Endodermal cell (in vitro differentiated cells): ENCODE measurements around the gene RASGEF1C. TPM values are rescaled to one million over a fixed set of nuclear protein-coding genes. Genes with fewer than 3 reads are reported as not detected.

Experiments
- DNase-seq: peaks from one replicate; pipeline ENCODE4 v3.0.0-alpha.2; 2017
- H3K27ac ChIP-seq: 2 replicates; pipeline ENCODE4 v1.5.1; 2013; ENCODE audit warnings: mild to moderate bottlenecking, low read depth, low read length, moderate library complexity
- H3K27me3 ChIP-seq: 2 replicates; pipeline ENCODE4 v1.6.1; 2013; ENCODE audit warnings: mild to moderate bottlenecking, low read length, moderate library complexity; ENCODE audit not compliant: insufficient read depth, control insufficient read depth, poor library complexity, severe bottlenecking
- H3K36me3 ChIP-seq: 2 replicates; pipeline ENCODE4 v1.7.0; 2013; ENCODE audit warnings: mild to moderate bottlenecking, low read length, moderate library complexity; ENCODE audit not compliant: control insufficient read depth, insufficient read depth
- H3K4me1 ChIP-seq: one replicate; pipeline ENCODE4 v1.7.0; 2013; ENCODE audit warnings: low read length; ENCODE audit not compliant: control insufficient read depth, insufficient read depth
- H3K4me3 ChIP-seq: 2 replicates; pipeline ENCODE4 v1.5.1; 2013; ENCODE audit warnings: mild to moderate bottlenecking, low read length, moderate library complexity
- H3K9ac ChIP-seq: 2 replicates; pipeline ENCODE4 v1.6.1; 2013; ENCODE audit warnings: mild to moderate bottlenecking, low read length, moderate library complexity; ENCODE audit not compliant: poor library complexity, severe bottlenecking; ENCODE audit errors: extremely low read depth
- H3K9me3 ChIP-seq: 2 replicates; pipeline ENCODE4 v1.6.1; 2013; ENCODE audit warnings: mild to moderate bottlenecking, low read length, moderate library complexity; ENCODE audit not compliant: control insufficient read depth
- H3K27ac Mint-ChIP-seq: 2 replicates; pipeline ENCODE4 v1.8.0; 2020; ENCODE audit warnings: mixed read lengths
- H3K27me3 Mint-ChIP-seq: 2 replicates; pipeline ENCODE4 v1.8.0; 2021; ENCODE audit warnings: mild to moderate bottlenecking, mixed read lengths; ENCODE audit not compliant: insufficient read depth
- H3K36me3 Mint-ChIP-seq: 2 replicates; pipeline ENCODE4 v1.8.0; 2020; ENCODE audit warnings: low read depth, mixed read lengths
- H3K4me1 Mint-ChIP-seq: 2 replicates; pipeline ENCODE4 v1.8.0; 2020; ENCODE audit warnings: mixed read lengths
- H3K4me3 Mint-ChIP-seq: 2 replicates; pipeline ENCODE4 v1.8.0; 2020; ENCODE audit warnings: mild to moderate bottlenecking, moderate library complexity, mixed read lengths
- H3K9me3 Mint-ChIP-seq: 2 replicates; pipeline ENCODE4 v1.8.0; 2020; ENCODE audit warnings: mild to moderate bottlenecking, mixed read lengths
- WGBS, 2 experiments: methylation state at CpG; one replicate each; pipeline versions ENCODE4 v1.1.5 to v1.1.7; 2013; ENCODE audit warnings: missing lambda C conversion rate in 2 of 2, mixed read lengths in 1 of 2; ENCODE audit not compliant: insufficient coverage in 1 of 2, insufficient read length in 1 of 2; 5-methylcytosine and 5-hydroxymethylcytosine counted together
- total RNA-seq, 2 donors: library from RNA; stranded (reverse); fragmentation: NEBNext Ultra II Directional in 1 of 2; extraction: Animal tissue kit (Norgen Biotek cat#: 25700) in 1 of 2; gene quantifications; 2 replicates in 1 of 2; 3 replicates in 1 of 2; pipeline ENCODE4 v1.2.1, GENCODE V29; 2021
- TF ChIP-seq, protein P1 (sequence below): fragments of 200-600 bp; sonication (generic); conservative IDR thresholded peaks from 2 replicates; pipeline ENCODE4 v1.5.0; 2021; ENCODE audit warnings: antibody characterized with exemption, mild to moderate bottlenecking

The RASGEF1C gene
- total RNA-seq, 2 donors from 2014 or later, result 0.62 to 0.75 TPM

DNA sequence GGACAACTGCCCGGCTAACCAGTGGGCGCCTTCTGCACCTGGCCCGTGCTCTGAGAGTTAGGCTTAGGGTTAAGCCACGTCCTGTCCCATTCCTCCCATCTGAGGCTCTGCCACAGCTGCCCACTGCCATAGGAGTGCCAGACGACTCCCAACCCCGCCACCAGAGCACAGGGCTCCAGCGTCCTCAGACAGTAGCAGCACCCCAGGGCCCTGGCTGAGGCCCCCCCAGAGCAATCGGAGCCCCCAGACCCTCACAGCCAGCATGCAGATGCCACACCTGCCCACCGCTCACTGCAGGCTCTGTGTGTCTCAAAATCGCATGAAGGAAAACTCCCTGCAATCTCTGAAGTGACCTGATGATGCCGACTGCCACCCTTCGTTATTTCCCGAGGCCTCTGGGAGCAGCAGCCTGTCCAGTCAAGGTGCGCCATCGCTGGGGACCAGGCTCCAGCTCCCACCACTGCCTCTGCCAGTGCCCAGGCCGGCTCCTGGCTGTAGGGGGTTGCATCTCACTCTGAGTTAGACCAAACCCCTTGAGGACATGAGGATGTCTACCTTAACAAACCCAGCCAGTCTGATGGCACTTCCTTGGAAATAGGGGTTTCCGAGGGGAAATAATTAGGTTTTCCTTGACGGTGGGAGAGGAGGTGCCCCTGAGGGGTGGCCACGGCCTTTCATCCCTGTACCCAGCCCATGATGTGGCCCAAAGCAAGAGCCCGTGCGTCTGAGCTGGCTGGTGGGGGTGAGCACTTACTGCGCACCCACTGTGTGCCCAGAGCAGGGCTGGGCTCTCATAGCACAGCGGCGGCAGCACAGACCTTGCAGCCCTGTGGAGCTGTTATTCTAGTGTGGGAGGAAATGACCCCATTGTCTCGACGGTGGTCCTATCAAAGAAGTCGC, 79.5 kb downstream of the RASGEF1C start:
- Mint-ChIP-seq H3K27me3 (peaks cover 7% of the 10 kb centered on the region), H3K4me3 (no peak overlapping the region), H3K27ac (no peak overlapping the region), H3K4me1 (peaks cover 7% of the 10 kb centered on the region), H3K9me3 (no peaks in the 10 kb centered on the region), H3K36me3 (no peaks in the 10 kb centered on the region)
- TF ChIP-seq, protein P1, sequence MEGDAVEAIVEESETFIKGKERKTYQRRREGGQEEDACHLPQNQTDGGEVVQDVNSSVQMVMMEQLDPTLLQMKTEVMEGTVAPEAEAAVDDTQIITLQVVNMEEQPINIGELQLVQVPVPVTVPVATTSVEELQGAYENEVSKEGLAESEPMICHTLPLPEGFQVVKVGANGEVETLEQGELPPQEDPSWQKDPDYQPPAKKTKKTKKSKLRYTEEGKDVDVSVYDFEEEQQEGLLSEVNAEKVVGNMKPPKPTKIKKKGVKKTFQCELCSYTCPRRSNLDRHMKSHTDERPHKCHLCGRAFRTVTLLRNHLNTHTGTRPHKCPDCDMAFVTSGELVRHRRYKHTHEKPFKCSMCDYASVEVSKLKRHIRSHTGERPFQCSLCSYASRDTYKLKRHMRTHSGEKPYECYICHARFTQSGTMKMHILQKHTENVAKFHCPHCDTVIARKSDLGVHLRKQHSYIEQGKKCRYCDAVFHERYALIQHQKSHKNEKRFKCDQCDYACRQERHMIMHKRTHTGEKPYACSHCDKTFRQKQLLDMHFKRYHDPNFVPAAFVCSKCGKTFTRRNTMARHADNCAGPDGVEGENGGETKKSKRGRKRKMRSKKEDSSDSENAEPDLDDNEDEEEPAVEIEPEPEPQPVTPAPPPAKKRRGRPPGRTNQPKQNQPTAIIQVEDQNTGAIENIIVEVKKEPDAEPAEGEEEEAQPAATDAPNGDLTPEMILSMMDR, result no peak
- Histone ChIP-seq H3K27ac (no peak overlapping the region), H3K9ac (no peak overlapping the region), H3K27me3 (peaks cover 5% of the 10 kb centered on the region), H3K9me3 (no peaks in the 10 kb centered on the region), H3K4me1 (no peaks in the 10 kb centered on the region), H3K36me3 (no peaks in the 10 kb centered on the region), H3K4me3 (no peak overlapping the region)
- 90 to 93% methylated on average over 17 to 27 of the region's 27 CpGs for WGBS, 2 experiments
- DNase-seq, result peak; percentile 45

DNA sequence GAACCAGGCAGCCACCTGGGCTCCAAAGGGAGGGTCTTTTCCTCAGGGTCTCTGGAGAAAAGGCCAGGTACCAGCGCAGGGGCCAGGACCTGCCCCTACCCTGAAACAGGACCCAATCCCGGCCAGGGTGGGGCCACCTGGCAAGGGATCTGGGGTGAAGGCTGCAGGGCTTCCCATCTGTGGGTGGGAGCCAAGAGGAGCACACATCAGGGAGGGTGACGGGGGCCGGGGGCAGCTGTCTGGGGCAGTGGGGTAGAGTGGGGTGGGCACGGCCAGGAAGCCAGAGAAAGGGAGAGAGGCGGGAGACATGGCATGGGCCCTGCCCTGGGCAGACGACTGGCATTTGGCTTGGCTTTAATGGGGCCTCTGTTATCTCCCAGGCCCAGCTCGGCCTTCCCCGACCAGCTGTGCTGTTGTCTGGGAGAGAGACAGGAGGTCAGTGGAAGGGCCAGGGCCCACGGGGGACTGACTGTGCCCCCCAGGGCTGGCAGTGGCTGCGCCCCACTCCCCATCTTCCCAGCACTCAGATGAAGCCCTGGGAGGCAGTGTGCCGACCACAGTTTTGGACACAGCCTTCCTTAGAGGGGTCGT, 80.2 kb downstream of the RASGEF1C start:
- Mint-ChIP-seq H3K27ac (no peak overlapping the region), H3K4me3 (no peak overlapping the region), H3K27me3 (peaks cover 7% of the 10 kb centered on the region), H3K9me3 (no peaks in the 10 kb centered on the region), H3K36me3 (no peaks in the 10 kb centered on the region), H3K4me1 (peaks cover 11% of the 10 kb centered on the region)
- Histone ChIP-seq H3K4me3 (no peak overlapping the region), H3K27ac (no peak overlapping the region), H3K36me3 (no peaks in the 10 kb centered on the region), H3K4me1 (no peaks in the 10 kb centered on the region), H3K9ac (no peak overlapping the region), H3K9me3 (no peaks in the 10 kb centered on the region), H3K27me3 (peaks cover 5% of the 10 kb centered on the region)
- DNase-seq, result no peak
- WGBS, 2 experiments, result 92 to 94% methylated on average over 6 to 13 of the region's 13 CpGs
- TF ChIP-seq, protein P1, result no peak

DNA sequence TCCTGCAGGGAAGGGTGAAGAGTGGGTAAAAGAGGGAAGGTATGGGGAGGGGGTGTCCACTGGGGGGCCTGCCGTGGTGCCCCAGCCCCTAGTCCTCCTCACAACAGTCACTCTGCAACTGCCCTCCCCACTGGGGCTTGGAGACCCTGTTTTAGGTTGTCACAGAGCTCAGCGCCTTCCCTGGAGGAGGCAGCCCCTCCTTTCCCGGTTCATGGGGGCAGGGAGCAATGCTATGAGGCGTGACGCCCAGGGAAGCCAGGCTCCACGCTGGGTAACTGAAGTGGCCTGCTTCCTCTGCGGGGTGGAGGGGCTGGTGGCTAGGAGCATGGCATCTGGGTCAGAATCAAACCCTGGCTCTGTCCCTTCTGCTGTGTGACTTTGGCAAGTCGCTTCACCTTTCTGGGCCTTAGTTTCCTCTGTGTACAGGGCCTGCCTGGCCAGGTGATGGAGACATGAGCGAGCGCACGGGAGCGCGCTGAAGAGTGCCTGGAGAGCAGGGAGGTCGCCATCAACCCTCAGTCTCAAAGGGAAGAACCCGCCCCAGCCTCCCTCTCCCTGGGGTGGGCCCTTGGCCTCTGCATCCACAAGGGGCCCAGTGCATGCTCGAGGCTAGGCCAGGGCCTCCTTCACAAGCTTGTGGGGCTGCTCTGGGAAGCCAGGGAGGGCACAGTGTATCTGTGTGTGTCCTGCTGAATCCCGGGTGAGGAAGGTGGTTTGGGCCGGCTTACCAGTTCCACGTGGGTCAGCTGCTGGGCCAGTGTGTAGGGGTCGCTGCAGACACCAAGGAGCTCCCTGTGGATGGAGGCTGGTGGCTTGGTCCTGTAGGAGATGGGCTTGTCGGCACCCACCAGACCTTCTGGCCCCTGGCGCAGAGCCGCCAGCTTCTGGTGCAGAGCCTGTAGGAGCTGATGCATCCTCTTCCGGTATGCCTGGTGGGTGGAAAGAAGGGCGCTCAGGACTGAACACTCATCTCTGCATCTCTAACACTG, 81.0 kb downstream of the RASGEF1C start:
- no peak overlapping the region for H3K4me3 ChIP-seq
- H3K9ac ChIP-seq, result no peak overlapping the region
- TF ChIP-seq, protein P1, result no peak
- peak; percentile 57 for DNase-seq
- Mint-ChIP-seq H3K27me3 (peaks cover 7% of the 10 kb centered on the region), H3K4me1 (peaks cover 11% of the 10 kb centered on the region), H3K36me3 (no peaks in the 10 kb centered on the region), H3K4me3 (no peak overlapping the region), H3K9me3 (no peaks in the 10 kb centered on the region), H3K27ac (no peak overlapping the region)
- peaks cover 5% of the 10 kb centered on the region for H3K27me3 ChIP-seq
- no peaks in the 10 kb centered on the region for H3K4me1 ChIP-seq
- H3K36me3 ChIP-seq, result no peaks in the 10 kb centered on the region
- no peaks in the 10 kb centered on the region for H3K9me3 ChIP-seq
- H3K27ac ChIP-seq, result no peak overlapping the region
- 89% methylated on average over 11 to 25 of the region's 25 CpGs for WGBS, 2 experiments
